Neural progenitor cell (in vitro differentiated cells): Measurements from ENCODE around the gene CELF4. TPM values are rescaled to one million over a fixed set of nuclear protein-coding genes. Genes with fewer than 3 reads are reported as not detected.
A peak's percentile ranks its signal among the peaks of the same experiment; 100 is the strongest.

Source experiments
- DNase-seq: peaks from one replicate; pipeline ENCODE4 v3.0.0-alpha.2; 2016; ENCODE audit warnings: low spot score
- H2AFZ ChIP-seq: fragments of 200-600 bp; sonication (generic); replicated peaks from 2 replicates; pipeline ENCODE4 v1.6.1; 2016; ENCODE audit warnings: antibody characterized with exemption
- H3F3A ChIP-seq: fragments of 200-600 bp; sonication (generic); 2 replicates; pipeline ENCODE4 v1.6.1; 2016; ENCODE audit warnings: antibody characterized with exemption, low read depth
- H3K27ac ChIP-seq: fragments of 200-600 bp; sonication (generic); 2 replicates; pipeline ENCODE4 v1.5.1; 2016; ENCODE audit warnings: mild to moderate bottlenecking
- H3K27me3 ChIP-seq: fragments of 200-600 bp; sonication (generic); 2 replicates; pipeline ENCODE4 v1.6.1; 2016; ENCODE audit warnings: mild to moderate bottlenecking, moderate library complexity
- H3K36me3 ChIP-seq: fragments of 200-600 bp; sonication (generic); 2 replicates; pipeline ENCODE4 v1.5.1; 2016
- H3K4me1 ChIP-seq: fragments of 200-600 bp; sonication (generic); 2 replicates; pipeline ENCODE4 v1.6.1; 2016; ENCODE audit warnings: mixed run types
- H3K4me2 ChIP-seq: fragments of 200-600 bp; sonication (generic); 2 replicates; pipeline ENCODE4 v1.6.1; 2016
- H3K4me3 ChIP-seq: fragments of 200-600 bp; sonication (generic); 2 replicates; pipeline ENCODE4 v1.5.1; 2016
- H3K79me2 ChIP-seq: fragments of 200-600 bp; sonication (generic); 2 replicates; pipeline ENCODE4 v1.6.1; 2016; ENCODE audit warnings: low read depth
- H3K9ac ChIP-seq: fragments of 200-600 bp; sonication (generic); 2 replicates; pipeline ENCODE4 v1.6.1; 2016
- H3K9me3 ChIP-seq: fragments of 200-600 bp; sonication (generic); 2 replicates; pipeline ENCODE4 v1.5.1; 2016; ENCODE audit warnings: low read depth
- H4K20me1 ChIP-seq: fragments of 200-600 bp; sonication (generic); 2 replicates; pipeline ENCODE4 v1.6.1; 2016; ENCODE audit warnings: low read depth
- H3K27ac Mint-ChIP-seq: 3 replicates; pipeline ENCODE4 v1.8.0; 2021; ENCODE audit warnings: mixed read lengths
- H3K27me3 Mint-ChIP-seq: 2 replicates; pipeline ENCODE4 v1.8.0; 2022; ENCODE audit warnings: low read depth, mild to moderate bottlenecking, inconsistent platforms, moderate library complexity, mixed read lengths; ENCODE audit not compliant: insufficient read depth
- H3K36me3 Mint-ChIP-seq: 3 replicates; pipeline ENCODE4 v1.8.0; 2021; ENCODE audit warnings: mixed read lengths
- H3K4me1 Mint-ChIP-seq: 3 replicates; pipeline ENCODE4 v1.8.0; 2021; ENCODE audit warnings: mixed read lengths
- H3K4me3 Mint-ChIP-seq: 3 replicates; pipeline ENCODE4 v1.8.0; 2021; ENCODE audit warnings: mild to moderate bottlenecking, moderate library complexity, mixed read lengths
- H3K9me3 Mint-ChIP-seq: 3 replicates; pipeline ENCODE4 v1.8.0; 2020; ENCODE audit warnings: mixed read lengths
- CTCF ChIP-seq: fragments of 200-600 bp; sonication (generic); IDR thresholded peaks from 2 replicates; pipeline ENCODE4 v1.5.1; 2017; ENCODE audit warnings: antibody characterized with exemption, mild to moderate bottlenecking
- EZH2 ChIP-seq: fragments of 200-600 bp; sonication (generic); IDR thresholded peaks from 2 replicates; pipeline ENCODE4 v1.6.1; 2017; ENCODE audit warnings: antibody characterized with exemption, mild to moderate bottlenecking, moderate library complexity
- EZH2phosphoT487 ChIP-seq: fragments of 200-600 bp; sonication (generic); IDR thresholded peaks from 2 replicates; pipeline ENCODE4 v1.6.1; 2017; ENCODE audit warnings: antibody characterized with exemption
- total RNA-seq: library from RNA; depleted of rRNA; stranded (reverse); fragments of >200 nt; gene quantifications from 2 replicates; pipeline ENCODE4 v1.2.3, GENCODE V29; 2015; ENCODE audit warnings: low replicate concordance

The CELF4 gene
- total RNA-seq, 1 donor from 2014 or later: 1.8 TPM

DNA sequence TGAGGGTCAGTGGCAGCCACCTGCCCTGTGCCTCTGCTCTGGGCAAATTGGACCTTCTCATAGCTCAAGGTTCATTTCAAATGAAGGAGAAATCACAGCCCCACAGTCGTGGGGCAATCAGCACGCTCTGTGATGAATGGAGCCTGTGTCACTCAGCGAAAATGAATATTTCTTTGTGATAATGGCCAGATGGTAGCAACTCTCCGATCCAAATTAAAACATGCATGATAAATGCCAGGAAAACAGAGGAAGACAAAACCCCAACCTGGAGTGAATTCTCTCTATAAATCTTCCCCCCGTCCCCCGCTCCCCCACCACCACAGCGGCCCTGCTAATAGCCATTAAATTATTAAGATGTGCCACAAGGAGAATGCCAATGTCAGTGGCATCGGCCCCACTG, 258.4 kb downstream of the CELF4 start:
- Mint-ChIP-seq H3K4me1 (peaks cover 35% of the 10 kb centered on the region), H3K27me3 (peaks cover 14% of the 10 kb centered on the region), H3K9me3 (no peaks in the 10 kb centered on the region), H3K36me3 (no peaks in the 10 kb centered on the region), H3K27ac (peak overlapping the region; percentile 43), H3K4me3 (no peak overlapping the region)
- Histone ChIP-seq H3K4me3 (no peak overlapping the region), H3K9me3 (no peaks in the 10 kb centered on the region), H2AFZ (no peak overlapping the region), H3F3A (no peaks in the 10 kb centered on the region), H3K9ac (no peak overlapping the region), H3K4me2 (no peak overlapping the region), H3K4me1 (peaks cover 9% of the 10 kb centered on the region), H4K20me1 (no peaks in the 10 kb centered on the region), H3K36me3 (no peaks in the 10 kb centered on the region), H3K79me2 (no peaks in the 10 kb centered on the region), H3K27ac (no peak overlapping the region), H3K27me3 (no peaks in the 10 kb centered on the region)
- DNase-seq: no peak
- no peak for TF ChIP-seq EZH2phosphoT487
- TF ChIP-seq CTCF: no peak
- TF ChIP-seq EZH2: no peak

- H3K27ac Mint-ChIP-seq: peak overlapping the region; percentile 37
- Histone ChIP-seq H3F3A (no peaks in the 10 kb centered on the region), H3K9me3 (no peaks in the 10 kb centered on the region), H3K4me3 (no peak overlapping the region), H3K36me3 (no peaks in the 10 kb centered on the region), H2AFZ (no peak overlapping the region), H3K4me1 (peaks cover 10% of the 10 kb centered on the region), H3K79me2 (no peaks in the 10 kb centered on the region), H3K27me3 (no peaks in the 10 kb centered on the region), H4K20me1 (no peaks in the 10 kb centered on the region), H3K9ac (no peak overlapping the region), H3K27ac (no peak overlapping the region), H3K4me2 (no peak overlapping the region)
- H3K4me1 Mint-ChIP-seq: peaks cover 40% of the 10 kb centered on the region
- no peak overlapping the region for H3K4me3 Mint-ChIP-seq
- H3K27me3 Mint-ChIP-seq: peaks cover 17% of the 10 kb centered on the region
- DNase-seq: no peak
- H3K36me3 Mint-ChIP-seq: no peaks in the 10 kb centered on the region
- no peaks in the 10 kb centered on the region for H3K9me3 Mint-ChIP-seq
- TF ChIP-seq EZH2phosphoT487 (no peak), EZH2 (no peak), CTCF (no peak)
Measured at GRCh38 chr18:37306432-37306831, 259.2 kb downstream of the CELF4 start.

GRCh38 chr18:37305066-37305465, 260.5 kb downstream of the CELF4 start:
- Histone ChIP-seq H3K4me1 (peaks cover 10% of the 10 kb centered on the region), H3K27ac (no peak overlapping the region), H3K4me3 (no peak overlapping the region), H3K36me3 (no peaks in the 10 kb centered on the region), H4K20me1 (no peaks in the 10 kb centered on the region), H3K79me2 (no peaks in the 10 kb centered on the region), H3F3A (no peaks in the 10 kb centered on the region), H3K4me2 (no peak overlapping the region), H3K27me3 (no peaks in the 10 kb centered on the region), H3K9ac (no peak overlapping the region), H3K9me3 (no peaks in the 10 kb centered on the region), H2AFZ (no peak overlapping the region)
- Mint-ChIP-seq H3K27me3 (peaks cover 13% of the 10 kb centered on the region), H3K36me3 (no peaks in the 10 kb centered on the region), H3K4me1 (peaks cover 41% of the 10 kb centered on the region), H3K9me3 (no peaks in the 10 kb centered on the region), H3K4me3 (no peak overlapping the region), H3K27ac (peak overlapping the region; percentile 66)
- DNase-seq: no peak
- TF ChIP-seq CTCF (no peak), EZH2 (no peak), EZH2phosphoT487 (no peak)
